Endothelial cell of umbilical vein (primary cell): Measurements from ENCODE around the gene KCNMA1. TPM values are rescaled to one million over a fixed set of nuclear protein-coding genes. Genes with fewer than 3 reads are reported as not detected.

Experiments used
- BruUV-seq: library from RNA; stranded (reverse); fragments of 400-500 nt; replicated peaks from 2 replicates; lab custom pipeline; 2021; lab: Mats Ljungman, UMichigan
- CTCF ChIA-PET: fragments of 300-600, 350-600 bp; sonication (Branson Sonifier 250); formaldehyde crosslinking; loops from one replicate; lab custom pipeline; 2021; ENCODE audit warnings: antibody characterized with exemption, inconsistent platforms; lab: Charles Lee
- POLR2A ChIA-PET: fragments of 300-600, 350-600 bp; sonication (Branson Sonifier 250); formaldehyde crosslinking; loops from one replicate; lab custom pipeline; 2021; ENCODE audit warnings: antibody characterized with exemption, inconsistent platforms; lab: Charles Lee
- DNase-seq: peaks from one replicate; pipeline ENCODE4 v3.0.0-alpha.2; 2011; ENCODE audit warnings: low read depth, low spot score
- FAIRE-seq: peaks from 2 replicates; lab custom pipeline; 2011; peaks lifted over from hg19 to GRCh38; lab: Jason Lieb, UNC
- H2AFZ ChIP-seq: 2 replicates; pipeline ENCODE4 v1.6.0; 2012; ENCODE audit warnings: low read depth, low read length, control low read depth, inconsistent platforms
- H3K27ac ChIP-seq: 2 replicates; pipeline ENCODE4 v1.5.1; 2011; ENCODE audit warnings: low read depth, mild to moderate bottlenecking, control low read depth, low read length, moderate library complexity; ENCODE audit not compliant: insufficient read depth
- H3K27me3 ChIP-seq, 2 experiments: 2 replicates each; pipeline versions ENCODE4 v1.6.0 to v1.6.1; 2011; ENCODE audit warnings: low read length in 2 of 2, mixed read lengths in 1 of 2; ENCODE audit not compliant: control insufficient read depth in 2 of 2, insufficient read depth in 2 of 2
- H3K36me3 ChIP-seq, 2 experiments: 2 replicates in 1 of 2; 3 replicates in 1 of 2; pipeline ENCODE4 v1.5.1; 2011; ENCODE audit warnings: low read length in 2 of 2, mild to moderate bottlenecking in 1 of 2, moderate library complexity in 1 of 2; ENCODE audit not compliant: control insufficient read depth in 2 of 2, insufficient read depth in 2 of 2; ENCODE audit errors: extremely low read depth in 1 of 2
- H3K4me1 ChIP-seq: 3 replicates; pipeline ENCODE4 v1.5.1; 2011; ENCODE audit warnings: mild to moderate bottlenecking, low read length; ENCODE audit not compliant: control insufficient read depth, insufficient read depth; ENCODE audit errors: extremely low read depth
- H3K4me2 ChIP-seq: 2 replicates; pipeline ENCODE4 v1.6.1; 2011; ENCODE audit warnings: low read length, control low read depth, mixed read lengths; ENCODE audit not compliant: insufficient read depth
- H3K4me3 ChIP-seq, 3 experiments: fragments of 200-600 bp in 1 of 3; sonication (generic), shearing (Covaris generic) in 1 of 3; replicated peaks in 1 of 3; 2 replicates each; pipeline ENCODE4 v1.5.1; 2011 to 2016; ENCODE audit warnings: control low read depth in 3 of 3, low read length in 3 of 3, mild to moderate bottlenecking in 2 of 3, inconsistent platforms in 1 of 3, low read depth in 1 of 3, moderate library complexity in 1 of 3; ENCODE audit not compliant: insufficient read depth in 1 of 3
- H3K79me2 ChIP-seq: 2 replicates; pipeline ENCODE4 v1.6.0; 2012; ENCODE audit warnings: low read length, inconsistent platforms; ENCODE audit not compliant: control insufficient read depth, insufficient read depth
- H3K9ac ChIP-seq: replicated peaks from 2 replicates; pipeline ENCODE3; 2011; ENCODE audit warnings: low read length, control low read depth; ENCODE audit not compliant: insufficient read depth; ENCODE audit errors: extremely low read depth
- H3K9me1 ChIP-seq: replicated peaks from 3 replicates; pipeline ENCODE4 v1.6.0; 2011; ENCODE audit warnings: mild to moderate bottlenecking, low read length; ENCODE audit not compliant: control insufficient read depth, insufficient read depth; ENCODE audit errors: extremely low read depth
- H3K9me3 ChIP-seq: replicated peaks from 2 replicates; pipeline ENCODE4 v1.5.1; 2012; ENCODE audit warnings: low read length, inconsistent platforms; ENCODE audit not compliant: control insufficient read depth, insufficient read depth
- H4K20me1 ChIP-seq: replicated peaks from 2 replicates; pipeline ENCODE3; 2011; ENCODE audit warnings: mild to moderate bottlenecking, low read length; ENCODE audit not compliant: control insufficient read depth, insufficient read depth; ENCODE audit errors: extremely low read depth
- CTCF ChIP-seq, 2 donors: IDR thresholded peaks; 1 replicate in 1 of 2; 2 replicates in 1 of 2; pipeline ENCODE4 v1.5.1; 2011; ENCODE audit warnings: low read length in 2 of 2, mild to moderate bottlenecking in 2 of 2, moderate library complexity in 2 of 2, control low read depth in 1 of 2, inconsistent platforms in 1 of 2, low read depth in 1 of 2; ENCODE audit not compliant: insufficient read depth in 1 of 2; ENCODE audit errors: extremely low read depth in 1 of 2
- EZH2 ChIP-seq: IDR thresholded peaks from 2 replicates; pipeline ENCODE4 v1.6.1; 2012; ENCODE audit warnings: borderline replicate concordance, low read depth, mild to moderate bottlenecking, moderate library complexity, low read length, inconsistent platforms; ENCODE audit not compliant: severe bottlenecking
- FOS ChIP-seq: IDR thresholded peaks from 2 replicates; pipeline ENCODE4 v1.6.1; 2011; ENCODE audit warnings: mild to moderate bottlenecking, low read length, moderate library complexity, borderline replicate concordance; ENCODE audit not compliant: insufficient read depth
- GATA2 ChIP-seq: IDR thresholded peaks from 2 replicates; pipeline ENCODE4 v1.7.0; 2011; ENCODE audit warnings: low read depth, mild to moderate bottlenecking, moderate library complexity, mixed read lengths, low read length; ENCODE audit not compliant: insufficient read length, insufficient read depth
- JUN ChIP-seq: IDR thresholded peaks from 2 replicates; pipeline ENCODE4 v1.6.1; 2011; ENCODE audit warnings: borderline replicate concordance, low read depth; ENCODE audit not compliant: insufficient read length, insufficient read depth
- MAX ChIP-seq: IDR thresholded peaks from 2 replicates; pipeline ENCODE4 v1.6.1; 2011; ENCODE audit not compliant: insufficient read depth, insufficient read length
- MYC ChIP-seq: IDR thresholded peaks from one replicate; pipeline ENCODE4 v1.6.1; 2011; ENCODE audit warnings: mild to moderate bottlenecking, low read depth, low read length
- POLR2A ChIP-seq: IDR thresholded peaks from 2 replicates; pipeline ENCODE4 v1.6.1; 2012; ENCODE audit warnings: low read depth, mild to moderate bottlenecking, control low read depth, low read length
- POLR2AphosphoS5 ChIP-seq: IDR thresholded peaks from 2 replicates; pipeline ENCODE4 v1.6.1; 2012; ENCODE audit warnings: low read depth, mild to moderate bottlenecking, control low read depth, low read length, moderate library complexity; ENCODE audit not compliant: insufficient read depth
- dilution Hi-C: fragments of 300-500 bp; cut with MboI; formaldehyde crosslinking; loops from one replicate; pipeline ENCODE4 v1.15.0; 2019; ENCODE audit warnings: low sequenced_read_pairs; ENCODE audit not compliant: extremely low pct_ligation_motif_present
- intact Hi-C: fragments of 100-400 bp; cut with micrococcal nuclease; formaldehyde crosslinking; loops from one replicate; pipeline ENCODE4 v1.10.0; 2022
- polyA plus RNA-seq, 4 experiments: library from polyadenylated mRNA; depleted of rRNA in 3 of 4; stranded (reverse) in 3 of 4; unstranded in 1 of 4; fragments of >200 nt; gene quantifications; 2 replicates each; pipeline versions ENCODE4 v1.2.1 to v1.2.3, GENCODE V29; 2011 to 2012; ENCODE audit warnings: missing spikeins in 1 of 4
- total RNA-seq: library from RNA; stranded (reverse); gene quantifications from 2 replicates; pipeline ENCODE4 v1.2.3, GENCODE V29; 2021

The KCNMA1 gene
- total and polyA plus RNA-seq, 2 donors (not counting 3 experiments of a cell fraction or from before 2014, with no cell fraction given), result 0.10 to 0.82 TPM

GRCh38 chr10:76899490-76899889, 738.1 kb downstream of the KCNMA1 start:
- Histone ChIP-seq H3K27me3 (no peaks in the 10 kb centered on the region), H2AFZ (no peak overlapping the region), H3K4me1 (no peaks in the 10 kb centered on the region), H3K9ac (no peak overlapping the region), H3K79me2 (no peaks in the 10 kb centered on the region), H3K36me3 (no peaks in the 10 kb centered on the region), H3K27ac (no peak overlapping the region), H3K4me2 (no peak overlapping the region), H3K9me3 (no peaks in the 10 kb centered on the region), H3K4me3 (no peak overlapping the region), H4K20me1 (no peaks in the 10 kb centered on the region), H3K9me1 (no peaks in the 10 kb centered on the region)
- BruUV-seq, result no TSS peak
- peak; percentile 52 for FAIRE-seq
- no peak for TF ChIP-seq POLR2AphosphoS5
- TF ChIP-seq EZH2, result no peak
- TF ChIP-seq MYC, result no peak
- TF ChIP-seq GATA2, result no peak
- no peak for TF ChIP-seq FOS
- TF ChIP-seq CTCF (IDR thresholded peaks at IDR 0.05; ENCODE audit: extremely low read depth in 1 of 2, insufficient read depth in 1 of 2, low read depth in 1 of 2, low read length in 2 of 2), result no peak
- no peak for TF ChIP-seq JUN
- no peak for TF ChIP-seq MAX
- no peak for TF ChIP-seq POLR2A
- ChIA-PET POLR2A (no interaction called here), CTCF (no interaction called here)
- DNase-seq, result no peak
- intact Hi-C loops (no loop called here), dilution Hi-C loops (no loop called here)
